ENCODE data around the gene LRCH4.

LRCH4 gene

DNA sequence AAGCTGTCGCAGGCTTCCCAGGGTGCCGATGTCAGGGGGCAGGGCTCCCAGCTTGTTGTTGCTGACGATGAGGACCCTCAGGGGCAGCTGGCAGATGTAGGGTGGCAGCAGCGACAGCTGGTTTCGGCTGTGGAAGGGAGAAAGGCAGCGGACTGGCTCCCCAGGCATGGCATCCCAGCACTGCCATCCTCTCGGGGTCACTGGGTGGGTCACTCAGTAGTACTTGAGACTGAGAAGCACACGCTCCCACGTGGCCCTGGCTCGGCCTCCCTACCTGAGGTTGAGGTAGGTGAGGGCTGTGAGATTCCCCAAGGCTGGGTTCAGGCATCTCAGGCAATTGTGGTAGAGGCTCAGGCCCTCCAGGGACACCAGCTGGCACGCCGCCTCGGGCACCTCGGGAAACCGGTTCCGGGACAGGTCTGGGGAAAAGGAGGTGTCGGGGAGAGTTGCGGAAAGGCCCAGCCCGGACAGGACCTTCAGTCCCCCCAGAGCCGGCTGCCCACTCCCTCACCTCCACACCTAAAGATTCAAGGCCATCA is 3.8 kb downstream of the LRCH4 start:
- DNase-seq, result no peak

DNA sequence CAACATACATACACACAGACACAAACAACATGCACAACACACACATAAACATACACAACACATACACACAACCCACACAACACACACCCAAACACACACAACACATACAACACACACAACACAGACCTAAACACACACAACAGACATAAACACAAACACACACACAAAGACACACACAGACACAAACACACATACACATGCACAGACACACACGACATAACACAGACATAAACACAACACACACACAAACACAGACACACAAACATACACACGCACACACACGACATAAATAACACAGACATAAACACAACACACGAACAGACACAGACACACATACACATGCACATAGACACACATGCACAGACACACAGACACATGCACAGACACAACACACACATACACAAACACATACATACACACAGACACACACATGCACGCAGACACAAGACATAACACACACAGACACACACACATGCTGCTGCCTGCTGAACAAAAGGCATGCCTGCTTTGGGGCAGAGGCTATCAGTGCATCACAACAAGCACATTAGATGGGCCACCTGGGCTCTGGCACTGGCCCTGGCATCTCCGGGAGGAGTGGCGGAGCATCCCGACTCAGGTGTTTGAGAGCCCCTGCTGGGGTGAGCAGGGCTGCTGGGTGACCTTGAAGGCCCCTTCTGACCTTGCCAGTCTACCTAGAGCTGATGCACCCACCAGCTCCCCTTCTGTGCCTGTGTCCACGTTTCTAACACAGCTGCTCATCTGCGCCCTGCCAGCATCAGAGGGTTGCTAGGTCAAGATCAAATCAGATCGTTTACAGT is 5.3 kb downstream of the LRCH4 start:
- no peak for DNase-seq

DNA sequence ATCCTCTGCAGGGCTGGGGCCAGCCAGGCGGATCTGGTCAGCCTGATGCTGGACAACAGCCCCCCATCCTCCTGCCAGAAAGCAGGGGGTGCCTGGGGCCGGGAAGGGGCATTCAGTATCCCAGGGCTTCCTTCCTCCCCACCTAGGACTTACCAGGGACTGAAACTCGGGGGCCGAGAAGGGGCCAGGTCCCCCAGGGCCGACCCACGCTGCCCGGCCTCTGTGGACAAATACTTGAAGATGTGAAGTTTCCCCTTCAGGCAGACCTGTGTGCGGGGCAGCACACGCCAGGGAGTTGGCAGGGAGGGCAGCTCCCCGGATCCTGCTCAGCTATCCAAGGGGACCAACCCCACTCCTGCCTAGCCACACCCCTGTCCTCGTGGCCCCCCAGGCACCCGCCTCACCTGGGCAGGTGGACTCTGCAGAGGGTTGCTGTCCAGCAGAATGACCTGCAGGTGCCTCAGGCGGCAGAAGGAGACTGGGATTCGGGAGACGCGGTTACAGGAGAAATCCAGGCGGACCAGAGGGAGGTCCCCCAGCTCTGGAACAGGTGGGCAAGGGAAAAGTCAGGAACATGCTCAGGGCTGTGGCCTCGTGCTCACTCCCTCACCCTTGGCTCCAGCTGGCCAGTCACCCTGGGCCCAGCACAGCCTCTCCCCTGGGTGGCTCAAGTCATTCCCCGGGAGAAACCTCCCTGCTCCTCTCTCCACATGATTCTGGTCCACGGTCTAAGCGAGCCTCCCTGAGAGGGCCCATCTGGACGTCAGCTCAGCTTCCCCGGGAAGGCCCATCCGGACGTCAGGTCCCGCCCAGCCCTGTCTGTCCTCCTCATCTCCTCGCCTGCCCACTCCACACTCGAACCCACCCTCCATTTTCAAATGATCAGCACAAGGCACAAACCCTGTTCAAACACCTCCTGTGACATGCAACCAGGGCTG is 7.4 kb downstream of the LRCH4 start:
- DNase-seq, result no peak

DNA sequence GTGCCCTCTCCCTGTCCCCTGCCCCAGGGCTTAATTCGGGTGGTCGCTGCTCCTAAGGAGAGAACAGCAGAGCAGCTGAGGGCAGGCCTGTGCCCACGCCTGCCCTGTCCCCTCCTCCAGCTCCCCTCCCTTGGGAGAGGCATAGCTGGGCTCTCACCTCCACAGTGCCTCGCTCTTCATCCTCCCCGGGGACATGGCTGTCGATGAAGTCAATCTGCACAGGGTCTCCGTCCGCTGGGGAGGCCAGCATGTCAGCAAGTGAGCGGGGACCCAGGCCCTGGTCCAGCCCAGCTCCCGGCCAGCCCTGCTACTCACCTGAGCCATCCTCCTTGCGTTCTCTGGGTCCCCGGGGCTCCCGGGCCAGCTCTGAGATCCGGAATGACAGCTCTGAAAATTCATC is 8.4 kb downstream of the LRCH4 start:
- DNase-seq, result no peak

DNA sequence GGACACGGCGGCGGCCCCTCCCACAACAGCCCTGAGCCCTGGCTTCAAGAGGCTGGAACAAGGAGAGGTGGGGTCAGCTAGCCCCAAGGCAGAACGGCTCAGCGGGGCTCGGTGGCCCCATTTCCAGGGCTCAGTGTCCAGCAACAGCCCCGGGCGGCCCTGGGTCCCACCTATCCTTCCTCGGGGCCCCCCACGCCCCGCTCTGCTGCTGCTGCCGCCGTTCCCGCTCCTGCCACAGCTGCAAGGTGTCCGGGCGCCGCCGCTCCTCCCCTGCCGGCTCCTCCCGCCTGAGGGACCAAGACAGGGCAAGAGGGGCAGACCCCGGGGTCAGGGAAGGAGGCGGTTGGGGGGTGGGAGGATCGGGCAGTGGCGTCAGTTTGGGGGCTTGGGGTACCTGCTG is 8.8 kb downstream of the LRCH4 start:
- no peak for DNase-seq

DNA sequence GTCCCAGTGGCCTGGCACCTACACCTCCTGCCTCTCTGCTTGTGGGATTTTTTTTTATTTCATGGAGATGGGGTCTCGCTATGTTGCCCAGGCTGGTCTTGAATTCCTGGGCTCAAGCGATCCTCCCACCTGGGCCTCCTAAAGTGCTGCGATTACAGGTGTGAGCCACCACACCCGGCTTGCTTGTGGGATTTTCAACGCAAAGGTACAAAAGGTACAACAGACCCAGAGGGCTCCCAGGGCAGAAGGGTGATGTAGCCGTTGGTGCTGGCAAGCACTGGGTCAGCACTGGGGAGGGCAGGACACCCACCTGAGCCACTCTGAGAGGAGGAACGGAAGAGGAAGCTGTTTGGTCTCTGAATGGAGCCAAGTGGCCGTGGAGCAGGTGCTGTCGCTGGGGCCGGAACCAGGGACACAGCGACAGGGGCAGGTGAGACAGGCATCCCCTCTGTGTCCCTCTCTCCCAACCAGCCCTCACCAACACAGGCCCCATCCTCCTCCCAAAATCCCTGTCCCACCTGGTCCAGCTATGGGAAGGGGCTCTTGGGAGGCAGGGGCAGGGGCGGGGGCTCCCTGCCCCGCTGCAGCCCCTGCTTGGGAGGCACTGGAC is 9.4 kb downstream of the LRCH4 start:
- DNase-seq, result no peak

DNA sequence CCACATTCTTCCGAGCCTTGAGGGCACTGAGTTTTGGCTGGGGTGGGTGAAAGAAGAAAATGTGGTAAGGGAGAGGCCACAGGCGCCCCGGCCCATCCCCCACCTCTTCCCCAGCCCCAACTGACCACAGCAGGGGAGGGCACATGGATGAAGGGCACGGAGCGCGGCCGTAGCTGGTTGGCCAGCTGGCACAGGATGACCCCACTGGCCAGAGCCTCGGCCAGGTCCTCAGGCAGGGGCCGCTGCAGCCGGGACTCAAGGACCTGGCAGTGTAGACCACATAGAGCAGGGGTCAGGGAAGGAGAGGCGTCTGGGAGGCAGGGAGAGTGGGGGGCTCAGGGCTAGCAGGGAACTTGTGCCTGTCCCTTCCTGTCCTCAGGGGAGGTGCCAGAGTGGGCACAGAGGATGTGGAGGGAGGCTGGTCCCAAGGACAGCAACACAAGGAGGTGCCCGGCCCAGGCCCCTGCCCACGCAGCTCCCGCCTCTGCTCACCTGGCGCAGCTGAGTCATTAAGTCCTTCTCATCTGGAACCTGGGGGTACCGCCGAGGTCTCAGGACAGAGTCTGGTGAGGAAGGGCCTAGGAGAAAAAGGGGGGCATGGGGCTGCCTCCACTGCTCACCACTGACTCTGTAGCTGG is 10.1 kb downstream of the LRCH4 start:
- no peak for DNase-seq

DNA sequence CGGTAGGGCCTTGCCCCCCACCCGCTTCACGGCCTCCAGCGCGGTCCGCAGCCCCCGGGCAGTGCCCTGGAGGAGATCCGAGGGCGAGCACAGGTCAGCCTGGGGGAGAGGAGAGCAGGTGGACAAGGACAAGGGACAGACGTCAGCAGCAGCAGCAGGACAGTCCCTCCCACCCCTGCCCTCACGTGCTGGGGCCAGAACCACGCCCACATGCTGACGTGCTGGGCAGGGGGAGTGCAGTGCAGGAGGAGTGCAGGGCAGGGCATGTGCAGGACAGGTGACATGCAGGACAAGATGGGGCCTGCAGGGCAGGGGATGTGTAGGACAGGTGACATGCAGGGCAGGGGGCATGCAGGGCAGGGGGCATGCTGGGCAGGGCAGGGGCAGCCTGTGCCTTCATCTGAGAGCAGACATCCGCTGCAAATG is 10.7 kb downstream of the LRCH4 start:
- no peak for DNase-seq

DNA sequence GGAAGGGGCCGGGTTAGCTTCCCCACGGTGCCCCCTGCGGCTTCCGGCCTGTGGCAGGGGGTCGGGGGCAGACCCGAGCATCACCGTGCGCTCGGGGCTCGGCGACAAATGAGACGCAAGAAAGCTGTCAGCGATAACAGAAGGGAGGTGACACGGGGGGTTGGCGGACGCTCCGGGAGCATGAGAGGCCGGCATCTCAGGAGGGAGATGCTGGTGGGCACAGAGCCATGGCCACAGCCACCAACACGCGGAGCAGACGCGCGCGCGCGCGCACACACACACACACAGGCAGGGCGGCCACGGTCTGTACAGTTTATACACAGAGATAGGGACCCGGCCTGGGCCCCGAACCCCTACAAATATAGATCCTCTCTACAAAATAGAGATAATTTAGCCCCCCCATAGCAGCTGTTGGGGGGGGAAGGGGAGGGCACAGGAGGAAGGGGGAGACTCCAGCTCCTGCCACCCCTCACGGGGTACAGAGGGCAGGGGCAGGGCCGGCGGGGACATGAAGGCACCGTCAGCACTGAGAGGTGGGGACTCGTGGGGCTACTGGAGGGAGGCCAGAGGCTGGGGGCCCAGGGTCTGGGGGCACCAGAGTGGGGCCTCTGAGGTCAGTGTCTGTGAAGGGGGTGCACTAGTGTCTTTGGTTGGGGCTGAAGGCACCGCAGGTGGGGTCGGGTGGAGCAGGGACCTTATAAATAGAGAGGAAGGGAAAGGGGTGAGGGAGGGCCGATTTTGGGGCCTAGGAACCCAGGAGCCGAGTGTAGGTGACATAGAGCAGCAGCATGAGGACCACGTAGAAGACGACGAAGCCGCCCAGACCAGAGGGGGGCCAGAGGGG is 11.3 kb downstream of the LRCH4 start:
- DNase-seq, result no peak

DNA sequence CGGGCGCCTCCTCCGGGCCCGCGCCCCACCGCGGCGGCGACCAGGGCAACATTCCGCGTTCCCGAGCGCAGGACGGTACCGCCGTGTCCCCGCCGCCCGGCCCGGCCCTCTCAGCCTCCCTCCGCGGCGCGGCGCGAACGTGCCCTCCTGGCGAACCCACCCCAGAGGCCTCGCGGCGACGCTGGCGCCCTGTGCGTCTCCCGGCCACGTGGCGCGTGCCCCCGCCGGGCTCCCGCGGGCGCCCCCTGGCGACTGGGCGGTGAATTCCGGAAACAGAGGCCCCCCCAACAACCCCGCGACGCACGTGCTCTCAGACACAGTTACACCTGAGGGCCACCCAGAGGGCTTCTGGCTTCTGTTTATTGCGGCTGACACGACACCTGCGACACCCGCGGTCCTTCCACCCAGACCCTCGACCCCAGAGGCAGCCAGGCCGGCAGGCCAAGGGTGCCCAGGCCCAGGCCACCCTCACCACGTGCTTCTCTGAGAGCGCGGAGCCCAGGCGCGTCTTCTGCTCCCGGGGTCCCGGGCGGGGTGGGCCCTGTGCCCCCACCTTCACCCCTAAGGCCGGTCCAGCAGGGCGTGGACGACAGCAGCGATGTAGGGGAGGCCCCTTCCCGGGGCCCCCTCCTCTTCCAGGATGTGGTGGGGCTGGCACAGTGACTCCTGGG is 12.1 kb downstream of the LRCH4 start, which contains the start of gene SAP25:
Gene SAP25, minus strand, starts transcription at position 210 of the 671 bp plus-strand sequence. Its CDS starts 158 bp downstream, at position 52.
- no peak for DNase-seq

DNA sequence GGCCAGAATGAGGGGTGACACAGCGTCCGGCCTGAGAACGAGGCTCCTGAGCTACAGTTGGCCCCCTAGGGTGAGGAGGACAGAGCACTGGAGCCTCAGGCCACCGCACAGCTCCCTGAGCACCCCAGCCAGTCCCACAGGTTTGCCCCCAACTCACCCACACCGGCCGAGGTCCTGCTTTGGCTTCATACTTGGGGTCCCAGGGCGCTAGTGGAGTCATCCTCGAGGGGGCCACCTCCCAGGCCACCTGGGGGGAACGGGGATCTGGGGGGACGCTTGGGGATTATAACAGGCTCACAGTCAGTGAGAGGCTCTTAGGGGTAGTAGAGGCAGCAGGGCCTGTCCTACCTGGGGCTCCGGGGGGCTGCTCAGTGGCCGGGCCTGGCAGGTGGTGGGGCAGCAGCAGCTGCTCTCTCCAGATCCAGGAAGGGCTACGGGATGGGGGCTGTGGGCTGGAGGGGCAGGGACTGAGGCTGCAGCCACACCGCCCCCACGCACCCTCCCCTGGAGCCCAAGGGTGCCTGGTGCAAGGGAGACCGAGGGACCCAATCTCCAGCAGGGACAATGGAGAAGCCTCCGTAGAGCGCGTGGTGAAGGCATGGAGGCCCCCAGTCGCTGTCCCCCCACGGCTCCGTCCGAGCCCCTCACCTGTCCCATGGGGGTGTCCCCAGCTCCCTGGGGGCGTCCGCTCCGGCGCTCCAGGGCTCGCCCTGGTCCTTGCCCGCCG is 12.8 kb downstream of the LRCH4 start:
- DNase-seq, result no peak

DNA sequence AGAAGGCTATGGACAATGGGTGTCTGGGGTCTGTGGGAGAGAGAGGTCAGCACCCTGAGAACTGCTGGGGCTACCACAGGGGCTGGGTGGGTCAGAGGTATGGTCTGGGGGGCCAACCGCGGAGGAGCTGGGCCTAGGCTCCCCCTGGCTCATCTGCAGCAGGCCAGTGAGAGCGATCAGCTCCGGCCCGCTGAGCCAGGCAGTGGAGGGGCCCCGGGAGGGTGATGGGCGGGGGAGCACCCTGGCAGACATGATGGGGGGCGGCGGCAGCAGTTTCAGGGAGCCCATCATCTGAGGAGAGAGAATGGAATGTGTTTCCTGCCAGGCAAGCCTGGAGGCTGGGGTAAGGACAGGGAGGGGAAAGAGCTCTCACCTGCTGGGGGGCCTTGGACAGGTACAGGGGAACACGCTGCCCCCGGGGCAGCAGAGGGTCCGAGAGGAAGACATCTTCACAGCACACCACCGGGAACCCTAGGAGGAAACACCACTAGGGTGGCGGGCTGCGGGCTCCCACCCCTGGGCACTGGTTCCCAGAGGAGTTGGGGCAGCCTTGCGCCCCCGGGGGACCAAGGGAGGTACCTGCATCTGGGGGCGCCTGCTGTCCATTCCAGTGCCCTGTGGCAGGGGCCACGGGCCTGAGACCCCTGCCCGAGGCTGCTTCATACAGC is 13.5 kb downstream of the LRCH4 start:
- DNase-seq, result no peak

DNA sequence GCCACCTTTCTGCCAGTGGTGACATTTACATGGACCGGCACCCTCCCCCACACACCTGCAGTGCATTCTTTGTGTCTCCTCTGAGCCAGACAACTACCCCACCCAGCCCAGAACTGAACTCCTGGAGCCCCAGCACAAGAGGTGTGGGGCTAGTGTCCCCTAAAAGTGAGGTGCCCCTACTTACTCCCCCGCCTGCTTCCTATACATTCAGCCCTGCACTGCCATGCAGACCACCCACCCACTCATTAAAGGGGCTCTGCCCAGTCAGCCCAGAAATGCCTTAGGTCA is 14.2 kb downstream of the LRCH4 start:
- no peak for DNase-seq

DNA sequence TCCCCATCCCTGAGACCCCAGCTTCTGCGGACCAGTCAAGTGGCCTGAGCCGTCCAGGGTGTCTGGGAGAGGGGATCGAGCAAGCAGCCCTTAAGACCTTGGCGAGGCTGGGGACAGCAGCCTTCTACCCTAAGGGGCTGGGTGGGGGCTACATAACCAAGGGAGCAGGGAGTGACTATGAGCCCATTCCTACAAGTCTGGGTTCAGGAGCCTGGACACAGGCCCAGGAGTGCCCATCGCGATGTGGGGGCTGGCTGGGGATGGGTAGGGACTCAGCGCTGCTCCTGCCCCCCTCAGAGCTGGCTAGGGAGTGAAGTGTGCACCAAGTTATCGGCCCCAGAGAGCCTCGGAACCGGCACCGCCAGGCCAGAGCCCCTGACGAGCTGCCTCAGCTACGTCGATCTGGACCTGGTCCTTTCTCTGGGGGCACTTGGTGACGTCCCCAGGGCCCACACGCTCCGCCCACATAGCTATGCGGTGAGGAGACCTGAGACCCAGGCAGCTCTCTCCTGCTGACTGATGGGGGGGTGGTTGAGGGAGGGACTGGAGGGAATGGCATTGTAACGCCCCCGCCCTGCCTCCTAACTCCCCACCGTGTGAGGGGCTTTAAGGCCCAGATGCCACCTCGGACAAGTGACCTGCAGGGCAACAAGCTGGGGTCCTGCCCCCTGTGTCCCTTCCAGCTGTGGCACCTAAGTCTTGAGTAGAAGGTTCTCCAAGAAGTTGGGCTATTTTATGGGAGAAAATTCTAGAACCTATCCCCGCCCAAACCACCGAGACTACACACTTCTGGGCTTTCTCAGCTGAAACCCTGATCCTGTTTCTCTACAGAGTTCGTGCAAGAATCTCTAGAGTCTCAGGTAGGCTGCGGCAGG is 14.7 kb downstream of the LRCH4 start:
- DNase-seq, result no peak

DNA sequence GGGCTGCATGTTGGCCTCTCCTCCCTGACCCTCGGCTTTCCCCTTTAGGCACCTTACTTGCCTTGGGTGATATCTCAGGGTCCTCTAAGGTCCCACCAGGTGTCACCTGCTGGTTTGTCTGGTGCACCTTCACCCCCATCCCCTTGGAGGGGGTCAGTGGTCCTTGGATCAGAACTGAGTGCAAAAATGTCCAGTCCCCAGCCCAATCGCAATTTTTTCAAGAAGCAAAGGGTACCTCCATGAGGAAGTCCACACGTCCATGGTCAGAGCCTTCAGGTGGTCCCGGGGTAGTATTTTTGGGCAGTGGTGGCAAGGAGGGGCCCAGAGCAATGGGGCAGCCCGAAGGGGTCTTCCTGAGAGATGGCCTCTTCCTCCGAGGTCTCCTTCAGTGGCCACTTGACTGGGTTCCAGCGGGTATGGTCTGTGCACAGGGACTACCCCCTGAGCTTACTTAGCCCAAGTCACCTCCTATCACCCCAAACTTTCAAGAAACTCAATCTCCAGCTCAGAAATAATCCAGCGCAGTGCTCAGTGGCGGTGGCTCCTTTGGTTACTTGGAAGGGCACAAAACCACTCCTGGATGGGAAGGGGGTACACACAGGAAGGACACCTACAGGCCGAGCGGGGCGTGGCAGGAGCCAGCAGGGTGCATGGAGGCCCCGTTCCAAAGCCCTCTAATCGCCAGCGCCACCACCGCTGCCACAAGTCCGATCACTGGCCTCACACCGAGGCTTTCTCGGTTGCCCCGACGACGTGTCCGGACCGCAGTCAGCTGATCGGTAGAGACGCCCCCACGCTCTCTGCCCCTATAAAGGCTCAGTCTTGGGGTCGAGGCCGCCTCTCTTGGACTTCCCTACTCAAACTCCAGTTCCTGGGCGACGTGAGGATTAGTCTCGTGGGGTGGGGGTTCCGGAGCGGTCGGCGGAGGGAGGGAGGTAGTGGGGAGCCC is 16.8 kb downstream of the LRCH4 start:
- no peak for DNase-seq

DNA sequence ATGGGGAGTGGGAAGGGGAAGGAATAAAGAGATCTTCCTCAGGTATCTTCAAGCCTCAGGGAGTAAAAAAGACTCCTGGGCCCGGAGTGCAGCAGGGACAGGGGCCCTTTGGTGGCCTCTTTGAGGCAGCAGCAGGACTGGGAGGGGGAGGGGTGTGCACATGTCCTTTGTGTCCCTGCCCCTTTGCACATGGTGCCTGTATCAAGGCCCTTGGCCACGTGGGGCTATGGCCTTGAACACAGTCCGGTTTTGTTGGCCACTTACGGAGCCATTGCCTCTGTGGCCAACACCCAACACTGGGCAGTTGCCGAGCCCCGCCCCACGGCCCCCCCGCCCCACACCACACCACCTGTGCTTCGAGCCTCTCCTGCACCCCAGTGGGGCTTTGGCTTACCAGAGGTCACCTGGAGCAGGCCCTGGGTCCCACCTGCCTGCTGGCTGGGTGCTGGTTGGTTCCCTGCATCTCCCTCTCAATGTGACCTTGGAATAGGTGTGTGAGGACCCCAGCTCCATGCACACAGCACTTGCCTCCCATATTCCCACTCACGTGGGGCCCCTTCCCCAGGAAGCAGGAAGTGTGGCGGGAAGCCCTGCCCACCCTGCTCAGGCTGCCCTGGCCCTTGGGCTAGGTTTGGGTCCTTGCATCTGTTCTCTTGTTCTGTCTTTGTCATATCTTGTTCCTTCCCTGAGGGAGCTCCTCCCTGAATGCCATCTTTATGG is 17.6 kb downstream of the LRCH4 start:
- DNase-seq, result no peak

DNA sequence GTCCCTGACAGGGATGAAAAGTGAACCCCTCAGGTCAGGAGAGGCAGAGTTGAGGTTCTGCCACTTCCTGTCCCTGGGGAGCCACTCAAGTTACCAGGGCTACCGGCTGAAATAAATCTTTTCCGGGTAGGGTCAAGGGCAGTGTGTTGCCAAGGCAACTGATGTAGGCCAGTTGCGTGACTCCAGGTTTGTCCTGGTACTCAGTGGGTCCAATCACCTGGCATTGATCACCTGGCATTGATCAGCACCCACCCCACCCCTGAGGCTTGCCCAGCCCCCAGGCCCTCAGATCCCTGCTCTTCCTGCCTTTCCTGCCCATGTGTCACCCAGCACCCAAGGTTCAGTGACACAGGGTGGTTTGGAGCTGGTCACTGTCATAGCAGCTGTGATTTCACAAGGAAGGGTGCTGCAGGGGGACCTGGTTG is 18.2 kb downstream of the LRCH4 start:
- no peak for DNase-seq

Measured in NK-92 treated with Interleukin-12 subunit alpha and Interleukin-12 subunit beta, amount 100 ng/mL, for 24 hours (cell line).